Ovary (tissue), 9 donors: ENCODE results near the gene GHRH. TPM values are rescaled to one million over a fixed set of nuclear protein-coding genes. Genes with fewer than 3 reads are reported as not detected.

Source experiments
- DNase-seq, 5 donors: peaks; one replicate each; pipeline ENCODE4 v3.0.0-alpha.2; 2019 to 2020
- H3K27ac ChIP-seq, 2 donors: fragments of 200-600 bp; one replicate each; pipeline versions ENCODE4 v1.5.1 to v1.8.0; 2019 to 2022
- H3K27me3 ChIP-seq: fragments of 200-600 bp; one replicate; pipeline ENCODE4 v1.8.0; 2022
- H3K36me3 ChIP-seq: fragments of 200-600 bp; sonication (generic); one replicate; pipeline ENCODE4 v1.5.1; 2019
- H3K4me1 ChIP-seq: one replicate; pipeline ENCODE4 v1.8.1; 2013; ENCODE audit warnings: mild to moderate bottlenecking, moderate library complexity; ENCODE audit not compliant: insufficient read depth
- H3K4me3 ChIP-seq: fragments of 200-600 bp; sonication (generic); one replicate; pipeline ENCODE4 v1.5.1; 2017
- H3K9me3 ChIP-seq, 2 donors: fragments of 200-600 bp in 1 of 2; sonication (generic) in 1 of 2; one replicate each; pipeline versions ENCODE4 v1.5.1 to v1.8.1; 2013 to 2019; ENCODE audit warnings: mild to moderate bottlenecking in 1 of 2, moderate library complexity in 1 of 2
- CTCF ChIP-seq, 3 donors: fragments of 450-650 bp in 2 of 3; fragments of 200-600 bp in 1 of 3; IDR thresholded peaks; one replicate each; pipeline versions ENCODE4 v1.5.1 to v1.8.0; 2016 to 2022; ENCODE audit warnings: antibody characterized with exemption in 3 of 3, mild to moderate bottlenecking in 1 of 3
- EP300 ChIP-seq: sonication (generic); formaldehyde crosslinking; IDR thresholded peaks from one replicate; pipeline ENCODE4 v1.6.1; 2017; ENCODE audit warnings: antibody characterized with exemption
- POLR2A ChIP-seq: fragments of 450-650 bp; IDR thresholded peaks from one replicate; pipeline ENCODE4 v1.6.1; 2017; ENCODE audit warnings: antibody characterized with exemption, mild to moderate bottlenecking, moderate library complexity
- WGBS, 3 donors: extraction: QIAGEN DNeasy Blood & Tissue Kit in 1 of 3; methylation state at CpG; one replicate each; pipeline versions ENCODE4 v1.1.5 to v1.1.7; 2013 to 2017; 5-methylcytosine and 5-hydroxymethylcytosine counted together
- intact Hi-C, 4 donors: fragments of 100-400 bp; cut with DNase I; formaldehyde crosslinking; loops; one replicate each; pipeline versions ENCODE4 v1.11.0 to v1.15.1; 2022 to 2023
- polyA plus RNA-seq, 2 donors: library from polyadenylated mRNA; stranded (reverse); fragments of 200-250 nt in 1 of 2; fragments of 350-450 nt in 1 of 2; fragmentation: Illumina TruSeq in 1 of 2; extraction: RNeasy Lipid Tissue Mini Kit (QIAGEN cat#74804) in 1 of 2; gene quantifications; one replicate each; pipeline ENCODE4 v1.2.3, GENCODE V29; 2013 to 2014
- total RNA-seq, 7 donors: library from RNA; depleted of rRNA in 2 of 7; stranded (reverse); fragments of >200 nt in 2 of 7; fragmentation: NEBNext Ultra II Directional in 3 of 7; extraction: Animal tissue kit (Norgen Biotek cat#: 25700) in 3 of 7; gene quantifications; one replicate each; pipeline versions ENCODE4 v1.1.0 to v1.2.4, GENCODE V29; 2016 to 2023
- donor health status: DM: no; HTN: no; CAD: no; lungs with moderate emphysema.
- donor health status: DM: no; HTN: no; CAD: no.
- donor health status: Bipolar disorder and iron deficiency.
- donor health status: DM: yes; HTN: yes; CAD: no.
- donor health status: DM: no; HTN: no; CAD: no.
- donor health status: DM: yes; HTN: yes; CAD: no.

GHRH gene
- total and polyA plus RNA-seq, 9 donors, result not detected

GRCh38 chr20:37290158-37290810, 28.7 kb upstream of the GHRH start:
- TF ChIP-seq CTCF (IDR thresholded peaks at IDR 0.05), result no peak
- no peak for TF ChIP-seq POLR2A
- TF ChIP-seq EP300, result no peak
- no peaks in the 10 kb centered on the region for H3K36me3 ChIP-seq
- peak overlapping the region; percentile 82 for H3K4me3 ChIP-seq
- H3K27me3 ChIP-seq, result no peaks in the 10 kb centered on the region
- DNase-seq, result peak in 1 of 5 donors; percentile 13
- peaks cover 0 to 4% of the 10 kb centered on the region in 2 donors for H3K9me3 ChIP-seq
- WGBS, 3 donors, result 46 to 63% (median 57%) methylated on average over 21 of the region's 21 CpGs
- peak overlapping the region; percentile 85 to 90 for H3K27ac ChIP-seq
- H3K4me1 ChIP-seq, result peaks cover 4% of the 10 kb centered on the region
- intact Hi-C loops, result loop anchor here in 1 of 4 donors (10.0 kb wide), 1 partner anchor 55 kb away; the partner anchor contains the start of gene SRC

GRCh38 chr20:37288091-37288490, 26.5 kb upstream of the GHRH start:
- H3K9me3 ChIP-seq, result no peaks in the 10 kb centered on the region
- TF ChIP-seq EP300 (no peak), POLR2A (no peak), CTCF (IDR thresholded peaks at IDR 0.05) (no peak)
- H3K27me3 ChIP-seq, result no peaks in the 10 kb centered on the region
- H3K4me3 ChIP-seq, result no peak overlapping the region
- H3K27ac ChIP-seq, result no peak overlapping the region
- DNase-seq, result peak in 1 of 5 donors; percentile 7
- 79 to 82% (median 80%) methylated on average over 4 of the region's 4 CpGs for WGBS, 3 donors
- H3K4me1 ChIP-seq, result peaks cover 2% of the 10 kb centered on the region
- no peaks in the 10 kb centered on the region for H3K36me3 ChIP-seq
- intact Hi-C loops, result loop anchor here in 2 of 4 donors (5.0 kb wide), 2 partner anchors 49 to 94 kb away; no protein-coding TSS in a partner anchor

GRCh38 chr20:37285664-37286374, 24.2 kb upstream of the GHRH start:
- H3K4me1 ChIP-seq, result peaks cover 2% of the 10 kb centered on the region
- no peaks in the 10 kb centered on the region for H3K9me3 ChIP-seq
- intact Hi-C loops, result loop anchor here in 2 of 4 donors (5.0 kb wide), 2 partner anchors 51 to 96 kb away; no protein-coding TSS in a partner anchor
- no peak for DNase-seq
- no peaks in the 10 kb centered on the region for H3K27me3 ChIP-seq
- no peak overlapping the region for H3K4me3 ChIP-seq
- TF ChIP-seq CTCF (IDR thresholded peaks at IDR 0.05) (no peak), EP300 (no peak), POLR2A (no peak)
- WGBS, 3 donors, result 66 to 77% (median 74%) methylated on average over 12 of the region's 12 CpGs
- H3K36me3 ChIP-seq, result no peaks in the 10 kb centered on the region
- H3K27ac ChIP-seq, result no peak overlapping the region

GRCh38 chr20:37284691-37285161, 23.1 kb upstream of the GHRH start:
- no peaks in the 10 kb centered on the region for H3K36me3 ChIP-seq
- H3K9me3 ChIP-seq, result no peaks in the 10 kb centered on the region
- intact Hi-C loops, result loop anchor here in 3 of 4 donors (5.0 kb wide), 2 partner anchors 53 to 98 kb away; no protein-coding TSS in a partner anchor
- 88 to 91% (median 90%) methylated on average over 6 of the region's 6 CpGs for WGBS, 3 donors
- DNase-seq, result no peak
- H3K4me1 ChIP-seq, result peaks cover 2% of the 10 kb centered on the region
- TF ChIP-seq CTCF (IDR thresholded peaks at IDR 0.05) (no peak), POLR2A (no peak), EP300 (no peak)
- H3K4me3 ChIP-seq, result no peak overlapping the region
- no peaks in the 10 kb centered on the region for H3K27me3 ChIP-seq
- H3K27ac ChIP-seq, result no peak overlapping the region
